BE2C (cell line): Measurements from ENCODE around the gene HEXA.

Source experiments
- DNase-seq: peaks from one replicate; pipeline ENCODE4 v3.0.0-alpha.2; 2020
- H3K27me3 ChIP-seq: fragments of 250-450 bp; sonication (Bioruptor Pico); 2 replicates; pipeline ENCODE4 v1.5.1; 2020; ENCODE audit warnings: mild to moderate bottlenecking
- H3K36me3 ChIP-seq: fragments of 250-450 bp; sonication (Bioruptor Pico); 2 replicates; pipeline ENCODE4 v1.5.1; 2020; ENCODE audit warnings: mild to moderate bottlenecking
- H3K4me1 ChIP-seq: fragments of 250-450 bp; sonication (Bioruptor Pico); 2 replicates; pipeline ENCODE4 v1.5.1; 2020
- H3K4me3 ChIP-seq: 2 replicates; pipeline ENCODE4 v1.5.1; 2011; ENCODE audit warnings: low read depth, low read length
- H3K9me3 ChIP-seq: fragments of 250-450 bp; sonication (Bioruptor Pico); 2 replicates; pipeline ENCODE4 v1.5.1; 2020
- TF ChIP-seq, protein P1 (sequence below): IDR thresholded peaks from 2 replicates; pipeline ENCODE4 v1.5.1; 2012; ENCODE audit warnings: mild to moderate bottlenecking, low read depth, low read length

Gene HEXA

DNA sequence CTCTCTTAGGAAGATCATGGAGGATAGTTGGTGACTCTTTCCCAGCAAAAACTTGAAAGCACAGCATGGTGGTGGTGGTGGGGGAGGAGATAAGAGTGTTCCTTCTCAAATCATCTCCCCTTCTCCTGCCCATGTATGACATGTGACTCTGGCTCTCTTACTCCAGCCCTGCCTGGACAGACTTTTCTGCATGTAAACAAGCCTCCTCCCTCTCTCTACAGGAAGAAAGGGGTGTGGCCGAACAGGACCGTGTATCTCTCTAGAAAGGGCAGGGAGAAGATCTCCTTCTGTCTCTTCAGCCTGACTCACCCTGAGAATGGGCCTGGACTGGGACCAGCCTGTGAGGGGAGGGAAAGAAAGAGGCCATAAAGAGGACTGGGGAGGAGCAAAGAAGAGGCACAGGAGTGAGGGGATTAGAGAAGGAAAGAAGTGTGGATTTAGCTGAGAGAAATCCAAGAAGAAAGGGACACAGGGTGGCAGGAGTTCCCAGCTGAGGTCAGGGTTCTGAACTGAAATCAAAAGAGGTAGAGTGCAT is 57.3 kb downstream of the HEXA start:
- H3K4me3 ChIP-seq, result no peak overlapping the region

DNA sequence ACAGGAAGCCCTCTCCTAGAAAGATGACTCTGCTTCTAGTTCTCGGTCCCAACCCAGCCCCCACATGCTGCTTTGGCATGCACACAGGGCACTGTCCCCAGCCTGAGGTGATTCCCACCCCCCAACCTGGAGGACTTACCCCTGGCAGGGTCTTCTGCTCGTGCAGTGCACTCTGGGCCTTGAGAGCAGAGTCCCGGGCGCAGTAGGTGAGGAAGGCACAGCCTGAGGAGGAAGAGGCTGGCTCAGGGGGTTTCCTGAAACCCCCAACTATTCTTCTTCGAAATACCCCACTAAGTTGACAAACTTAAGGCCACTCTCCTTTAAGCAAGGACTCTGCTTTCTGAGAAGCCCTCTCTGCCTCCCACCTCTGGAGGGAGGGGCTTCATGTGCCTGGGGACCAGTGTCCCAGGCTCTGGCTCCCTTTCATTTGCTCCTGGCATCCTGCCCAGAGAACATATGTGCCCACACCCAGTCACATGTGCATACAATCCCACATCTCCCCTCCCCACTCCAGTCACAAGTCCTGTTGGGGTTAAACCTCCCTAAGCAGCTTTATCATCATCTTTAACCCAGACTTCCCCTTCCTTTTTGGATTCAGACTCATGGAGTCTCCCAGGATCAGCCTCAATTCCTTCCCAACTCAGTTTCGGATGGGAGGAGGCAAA is 60.0 kb downstream of the HEXA start:
- H3K4me1 ChIP-seq, result peaks cover 14% of the 10 kb centered on the region
- no peaks in the 10 kb centered on the region for H3K36me3 ChIP-seq
- H3K9me3 ChIP-seq, result no peaks in the 10 kb centered on the region
- no peaks in the 10 kb centered on the region for H3K27me3 ChIP-seq
- TF ChIP-seq, protein P1, sequence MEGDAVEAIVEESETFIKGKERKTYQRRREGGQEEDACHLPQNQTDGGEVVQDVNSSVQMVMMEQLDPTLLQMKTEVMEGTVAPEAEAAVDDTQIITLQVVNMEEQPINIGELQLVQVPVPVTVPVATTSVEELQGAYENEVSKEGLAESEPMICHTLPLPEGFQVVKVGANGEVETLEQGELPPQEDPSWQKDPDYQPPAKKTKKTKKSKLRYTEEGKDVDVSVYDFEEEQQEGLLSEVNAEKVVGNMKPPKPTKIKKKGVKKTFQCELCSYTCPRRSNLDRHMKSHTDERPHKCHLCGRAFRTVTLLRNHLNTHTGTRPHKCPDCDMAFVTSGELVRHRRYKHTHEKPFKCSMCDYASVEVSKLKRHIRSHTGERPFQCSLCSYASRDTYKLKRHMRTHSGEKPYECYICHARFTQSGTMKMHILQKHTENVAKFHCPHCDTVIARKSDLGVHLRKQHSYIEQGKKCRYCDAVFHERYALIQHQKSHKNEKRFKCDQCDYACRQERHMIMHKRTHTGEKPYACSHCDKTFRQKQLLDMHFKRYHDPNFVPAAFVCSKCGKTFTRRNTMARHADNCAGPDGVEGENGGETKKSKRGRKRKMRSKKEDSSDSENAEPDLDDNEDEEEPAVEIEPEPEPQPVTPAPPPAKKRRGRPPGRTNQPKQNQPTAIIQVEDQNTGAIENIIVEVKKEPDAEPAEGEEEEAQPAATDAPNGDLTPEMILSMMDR, result no peak
- H3K4me3 ChIP-seq, result no peak overlapping the region
- peak; percentile 91 for DNase-seq

More for the DNA sequence above, 57.3 kb downstream of the HEXA start:
- H3K4me1 ChIP-seq, result peaks cover 14% of the 10 kb centered on the region
- no peaks in the 10 kb centered on the region for H3K36me3 ChIP-seq
- no peaks in the 10 kb centered on the region for H3K9me3 ChIP-seq
- H3K27me3 ChIP-seq, result no peaks in the 10 kb centered on the region
- TF ChIP-seq, protein P1, result no peak
- DNase-seq, result no peak

DNA sequence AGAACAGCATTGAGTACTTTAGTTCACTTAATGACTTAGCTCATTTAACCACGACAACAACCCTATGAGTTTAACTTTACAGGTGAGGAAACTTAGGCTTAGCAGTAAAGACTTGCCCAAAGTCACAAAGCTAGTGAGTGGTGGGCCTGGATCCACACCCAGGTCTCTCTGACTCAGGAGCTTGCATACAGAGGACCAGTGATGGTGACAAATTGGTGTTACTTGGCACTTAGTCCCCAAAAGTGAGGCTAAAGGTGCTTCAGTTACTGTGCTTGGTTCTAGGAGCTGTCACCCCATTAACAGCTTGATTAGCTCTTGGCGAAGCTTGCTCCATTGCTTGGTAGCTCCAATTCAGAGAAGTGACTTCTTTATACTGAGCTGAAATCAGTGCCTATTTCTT is 61.9 kb downstream of the HEXA start:
- Histone ChIP-seq H3K4me3 (no peak overlapping the region), H3K4me1 (peaks cover 10% of the 10 kb centered on the region), H3K9me3 (no peaks in the 10 kb centered on the region), H3K36me3 (no peaks in the 10 kb centered on the region), H3K27me3 (no peaks in the 10 kb centered on the region)
- TF ChIP-seq, protein P1, result no peak
- no peak for DNase-seq

DNA sequence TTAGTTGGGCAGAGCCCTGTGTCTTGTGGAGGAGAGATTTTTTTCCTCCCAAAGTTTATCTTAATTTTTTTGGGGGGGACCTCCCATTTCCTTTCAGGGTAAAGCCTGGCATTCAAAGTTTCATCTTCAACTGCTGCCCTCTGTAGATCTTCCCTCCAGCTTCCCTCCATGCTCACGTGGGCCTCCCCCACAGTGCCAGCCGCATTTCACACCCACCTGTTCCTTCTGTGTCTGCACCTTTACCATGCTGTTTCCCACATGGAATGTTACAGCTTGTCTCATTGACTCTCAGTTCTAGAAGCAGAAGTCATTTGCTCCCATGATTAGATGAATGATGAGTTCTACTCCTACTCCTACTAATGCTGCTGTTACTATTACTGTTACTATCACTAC is 62.4 kb downstream of the HEXA start:
- Histone ChIP-seq H3K36me3 (no peaks in the 10 kb centered on the region), H3K4me1 (peaks cover 10% of the 10 kb centered on the region), H3K27me3 (no peaks in the 10 kb centered on the region), H3K9me3 (no peaks in the 10 kb centered on the region), H3K4me3 (no peak overlapping the region)
- DNase-seq, result no peak
- TF ChIP-seq, protein P1, result no peak

- Histone ChIP-seq H3K9me3 (no peaks in the 10 kb centered on the region), H3K4me1 (peaks cover 10% of the 10 kb centered on the region), H3K36me3 (no peaks in the 10 kb centered on the region), H3K4me3 (no peak overlapping the region), H3K27me3 (no peaks in the 10 kb centered on the region)
- DNase-seq, result peak; percentile 85
- TF ChIP-seq, protein P1, result peak; percentile 93
These were observed 63.0 kb downstream of the HEXA start for GRCh38 chr15:72312605-72313447.

DNA sequence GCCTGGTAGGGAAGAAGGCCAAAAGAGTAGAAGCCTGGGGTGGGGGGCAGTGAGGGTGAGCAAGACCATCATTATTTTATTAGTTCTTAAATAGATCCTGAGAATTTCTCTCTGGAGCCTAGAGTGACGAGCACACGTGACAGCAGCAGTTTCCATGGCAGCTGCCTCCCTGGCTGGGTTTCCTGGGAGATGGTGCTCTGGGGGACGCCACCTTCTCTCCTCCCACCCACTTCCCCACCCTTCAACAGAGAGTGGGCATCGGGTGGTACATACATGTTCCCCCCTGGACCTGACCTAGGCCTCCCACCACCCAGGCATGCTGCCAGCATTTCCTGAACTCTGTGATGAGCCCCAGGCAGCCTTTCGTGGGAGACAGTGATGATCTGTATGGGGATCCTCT is 68.8 kb downstream of the HEXA start:
- no peaks in the 10 kb centered on the region for H3K9me3 ChIP-seq
- no peak for DNase-seq
- TF ChIP-seq, protein P1, result no peak

More for the DNA sequence above, 68.8 kb downstream of the HEXA start:
- H3K36me3 ChIP-seq, result no peaks in the 10 kb centered on the region
- H3K4me3 ChIP-seq, result no peak overlapping the region
- no peaks in the 10 kb centered on the region for H3K4me1 ChIP-seq
- H3K27me3 ChIP-seq, result no peaks in the 10 kb centered on the region
